Body of pancreas (tissue), 4 donors: ENCODE measurements around the gene GCNT1.

Experiments
- POLR2A ChIP-seq, 3 donors: fragments of 450-650 bp; IDR thresholded peaks; one replicate each; pipeline ENCODE4 v1.6.1; 2016; ENCODE audit warnings: antibody characterized with exemption in 3 of 3, mild to moderate bottlenecking in 2 of 3
- TF ChIP-seq, protein P1 (sequence below), 7 experiments: fragments of 450-650 bp in 4 of 7; fragments of 200-600 bp in 3 of 7; sonication (generic) in 3 of 7; IDR thresholded peaks; one replicate each; pipeline ENCODE4 v1.5.1; 2016 to 2019; ENCODE audit warnings: antibody characterized with exemption in 7 of 7

GRCh38 chr9:76451234-76451633 lies 7.7 kb upstream of the GCNT1 start:
- TF ChIP-seq, protein P1, sequence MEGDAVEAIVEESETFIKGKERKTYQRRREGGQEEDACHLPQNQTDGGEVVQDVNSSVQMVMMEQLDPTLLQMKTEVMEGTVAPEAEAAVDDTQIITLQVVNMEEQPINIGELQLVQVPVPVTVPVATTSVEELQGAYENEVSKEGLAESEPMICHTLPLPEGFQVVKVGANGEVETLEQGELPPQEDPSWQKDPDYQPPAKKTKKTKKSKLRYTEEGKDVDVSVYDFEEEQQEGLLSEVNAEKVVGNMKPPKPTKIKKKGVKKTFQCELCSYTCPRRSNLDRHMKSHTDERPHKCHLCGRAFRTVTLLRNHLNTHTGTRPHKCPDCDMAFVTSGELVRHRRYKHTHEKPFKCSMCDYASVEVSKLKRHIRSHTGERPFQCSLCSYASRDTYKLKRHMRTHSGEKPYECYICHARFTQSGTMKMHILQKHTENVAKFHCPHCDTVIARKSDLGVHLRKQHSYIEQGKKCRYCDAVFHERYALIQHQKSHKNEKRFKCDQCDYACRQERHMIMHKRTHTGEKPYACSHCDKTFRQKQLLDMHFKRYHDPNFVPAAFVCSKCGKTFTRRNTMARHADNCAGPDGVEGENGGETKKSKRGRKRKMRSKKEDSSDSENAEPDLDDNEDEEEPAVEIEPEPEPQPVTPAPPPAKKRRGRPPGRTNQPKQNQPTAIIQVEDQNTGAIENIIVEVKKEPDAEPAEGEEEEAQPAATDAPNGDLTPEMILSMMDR (IDR thresholded peaks at IDR 0.05), result no peak
- no peak for TF ChIP-seq POLR2A (IDR thresholded peaks at IDR 0.05)
